ENCODE measurements around the gene ZNF653.

GRCh38 chr19:11519138-11519537 is 13.5 kb upstream of the ZNF653 start:
- TF ChIP-seq POLR2A (IDR thresholded peaks at IDR 0.05): no peak
- no peak for TF ChIP-seq CTCF (IDR thresholded peaks at IDR 0.05)
- no peak for TF ChIP-seq POLR2AphosphoS5 (IDR thresholded peaks at IDR 0.05; ENCODE audit: insufficient read depth in 1 of 2, low read depth in 1 of 2)
